HG03139 (cell line): ENCODE data around the gene GFRA1.

Source experiments
- ATAC-seq: cut with Tn5 transposase; IDR thresholded peaks from one replicate; pipeline ENCODE4 v1.9.1; 2021; ENCODE audit not compliant: unreplicated experiment

GFRA1 gene

DNA sequence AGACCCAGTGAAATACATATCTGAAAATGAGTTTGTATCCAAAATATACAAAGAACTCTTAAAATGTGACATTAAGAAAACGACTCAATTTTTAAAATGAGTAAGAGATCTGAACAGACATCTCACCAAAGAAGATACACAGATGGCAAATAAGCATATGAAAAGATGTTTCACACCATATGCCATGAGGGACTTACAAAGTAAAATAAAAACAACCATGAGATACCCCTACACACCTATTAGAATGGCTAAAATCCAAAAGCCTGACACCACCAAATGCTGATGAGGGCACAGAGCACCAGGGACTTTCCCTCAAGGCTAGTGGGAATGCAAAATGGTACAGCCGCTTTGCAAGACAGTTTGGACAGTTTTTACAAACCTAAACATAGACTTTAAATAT, 27.9 kb downstream of the GFRA1 start:
- no peak for ATAC-seq

GRCh38 chr10:116241642-116242410, 31.2 kb downstream of the GFRA1 start:
- ATAC-seq = no peak

- ATAC-seq = no peak
Measured at GRCh38 chr10:116241085-116241484, 31.9 kb downstream of the GFRA1 start.

DNA sequence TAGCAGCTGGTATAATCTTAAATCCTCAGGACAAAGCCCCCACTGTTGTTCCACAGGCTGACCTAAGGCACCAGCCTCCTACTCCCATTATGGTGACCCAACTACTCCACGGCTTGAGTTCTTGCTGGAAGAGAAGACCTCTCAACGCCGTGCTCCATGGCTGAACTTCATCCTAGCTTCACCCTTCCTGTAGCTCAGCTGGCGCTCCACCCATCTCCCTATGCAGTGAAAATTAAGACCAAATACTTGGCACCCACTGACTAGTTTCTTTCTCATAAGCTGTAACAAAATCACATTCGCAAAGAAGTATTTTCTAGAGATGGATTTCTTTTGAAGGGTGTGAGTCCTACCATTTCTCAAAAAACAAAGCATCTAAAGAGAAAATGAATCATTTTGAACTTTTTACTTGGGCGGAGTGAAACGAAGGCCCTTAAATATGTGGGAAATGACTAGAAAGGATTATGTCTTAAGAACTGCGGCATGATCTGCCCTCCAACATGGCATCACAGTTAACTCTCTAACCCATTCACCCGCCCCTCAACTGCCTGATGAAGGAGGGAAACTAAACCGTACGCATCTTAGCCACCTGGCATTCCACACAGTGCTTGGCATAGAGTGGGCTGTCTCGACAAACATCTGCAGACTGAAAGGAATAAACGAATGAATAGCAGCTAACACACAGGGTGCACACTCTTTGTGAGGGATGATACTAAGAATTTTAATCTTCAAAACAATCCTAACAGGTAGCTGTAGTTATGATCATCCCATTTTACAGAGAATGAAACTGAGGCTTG, 32.7 kb downstream of the GFRA1 start:
- no peak for ATAC-seq

DNA sequence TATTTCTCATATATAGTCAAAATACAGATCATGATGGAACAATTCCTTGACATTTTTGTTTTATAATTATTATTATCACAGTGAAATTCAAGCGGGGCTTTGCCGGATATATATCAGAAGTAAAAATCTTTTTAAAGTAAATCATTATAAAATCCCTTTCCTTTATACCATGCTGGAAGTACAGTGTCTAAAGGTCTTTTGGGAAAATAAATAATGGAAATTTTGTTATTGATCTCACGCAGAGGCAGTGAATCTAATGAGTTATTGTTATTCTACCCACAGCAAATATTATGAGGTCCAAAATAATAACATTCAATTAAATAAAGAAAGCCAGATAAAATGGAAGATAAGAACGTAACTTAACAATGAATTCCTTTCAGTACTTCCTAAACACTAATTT, 33.8 kb downstream of the GFRA1 start:
- no peak for ATAC-seq

- no peak for ATAC-seq
Measured at GRCh38 chr10:116237970-116238369, 35.0 kb downstream of the GFRA1 start.

GRCh38 chr10:116237260-116237659, 35.7 kb downstream of the GFRA1 start:
- no peak for ATAC-seq

DNA sequence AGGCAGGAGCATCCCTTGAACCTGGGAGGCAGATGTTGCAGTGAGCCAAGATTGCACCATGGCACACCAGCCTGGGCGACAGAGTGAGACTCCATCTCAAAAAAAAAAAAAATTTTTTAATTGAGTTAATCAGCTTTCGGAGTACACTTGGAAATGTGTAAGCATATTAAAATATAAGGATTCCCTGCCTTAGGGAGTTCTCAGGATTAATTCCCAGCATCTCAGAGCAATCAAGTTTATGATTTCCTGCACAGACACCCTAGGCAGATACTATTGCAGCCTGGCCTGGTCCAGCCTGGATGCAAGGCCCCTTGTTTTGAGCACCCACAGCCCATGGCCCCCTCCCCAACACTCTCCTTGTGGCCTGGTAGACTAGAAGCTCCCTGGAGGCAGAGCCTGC, 39.8 kb downstream of the GFRA1 start:
- no peak for ATAC-seq

DNA sequence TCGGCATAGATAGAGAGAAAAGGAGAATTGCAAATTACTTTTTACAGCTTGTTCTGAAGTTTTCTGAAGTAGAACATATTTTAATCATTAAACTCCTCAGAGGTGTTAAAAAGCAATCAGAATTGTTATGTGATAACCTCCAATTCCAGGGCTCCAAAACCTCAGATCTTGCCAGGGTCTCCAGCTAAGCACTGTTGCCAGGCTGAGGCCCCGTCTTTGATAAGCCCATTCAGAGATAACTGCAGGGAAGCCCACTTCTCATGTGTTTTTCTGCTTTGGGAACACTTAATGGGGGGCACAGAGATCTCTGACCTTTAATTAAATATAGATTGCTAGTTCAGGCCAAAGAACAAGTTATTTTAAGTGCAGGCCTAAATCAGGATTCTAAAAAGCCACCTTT, 40.4 kb downstream of the GFRA1 start:
- ATAC-seq = no peak

GRCh38 chr10:116226766-116227165, 46.2 kb downstream of the GFRA1 start:
- ATAC-seq = no peak

DNA sequence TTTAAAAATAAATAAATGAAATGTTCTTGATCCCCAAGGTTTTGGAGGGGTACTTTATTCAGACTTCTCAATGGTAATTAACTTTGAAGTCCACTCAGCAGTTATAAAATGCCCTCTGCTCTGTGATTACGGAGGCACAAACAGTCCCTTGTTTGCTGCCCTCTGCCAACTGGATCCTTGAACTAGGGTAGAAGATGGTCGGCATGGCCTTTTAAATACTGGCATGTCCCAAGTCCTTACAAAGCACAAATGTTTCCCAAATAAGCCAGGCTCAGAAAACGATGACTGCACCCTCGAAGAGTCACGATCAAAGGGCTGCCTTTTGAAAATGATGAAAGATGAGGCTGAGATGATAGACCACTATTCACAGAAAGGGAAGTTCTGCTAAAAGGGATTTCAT, 47.0 kb downstream of the GFRA1 start:
- ATAC-seq = no peak

- ATAC-seq = no peak
Measured at GRCh38 chr10:116223289-116223688, 49.7 kb downstream of the GFRA1 start.

- ATAC-seq = no peak
Measured at GRCh38 chr10:116221053-116221452, 52.0 kb downstream of the GFRA1 start.

GRCh38 chr10:116216676-116217075, 56.3 kb downstream of the GFRA1 start:
- no peak for ATAC-seq

GRCh38 chr10:116215651-116216050, 57.4 kb downstream of the GFRA1 start:
- no peak for ATAC-seq

GRCh38 chr10:116211682-116212081, 61.3 kb downstream of the GFRA1 start:
- no peak for ATAC-seq

DNA sequence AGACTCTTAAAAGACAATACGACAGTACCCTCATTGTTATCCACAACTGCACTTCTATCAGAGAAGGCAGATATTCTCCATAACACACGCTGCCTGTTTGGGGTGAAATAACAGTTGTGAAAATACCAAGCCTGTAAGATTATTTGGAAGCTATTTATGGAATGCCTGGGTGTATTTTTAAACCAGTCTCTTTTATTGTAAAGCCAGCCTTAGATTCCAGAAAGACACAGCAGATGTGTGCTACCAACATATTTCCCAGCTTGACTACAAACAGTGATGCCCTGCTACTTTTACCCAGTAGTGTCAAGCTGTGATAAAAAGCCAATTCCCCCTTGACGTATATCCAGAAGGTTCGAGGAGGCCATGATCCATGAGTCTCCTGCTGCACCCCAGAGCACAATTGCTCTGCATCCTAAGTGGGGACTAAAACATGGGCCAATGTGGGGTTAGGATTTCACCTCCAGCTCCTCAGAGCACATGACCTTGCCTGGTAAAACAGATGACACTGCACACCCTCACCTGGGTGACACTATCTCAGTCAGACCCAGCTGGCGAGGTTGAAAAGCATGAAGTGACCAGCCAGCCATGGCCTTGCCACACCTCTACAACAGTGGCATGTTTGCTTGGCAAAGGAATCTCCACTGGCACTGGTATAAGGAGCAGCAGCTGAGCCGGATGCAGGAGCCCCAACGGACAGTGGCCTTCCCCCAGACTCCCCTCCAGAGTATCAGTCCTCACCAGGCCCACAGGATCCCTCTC, 62.2 kb downstream of the GFRA1 start:
- ATAC-seq = no peak

DNA sequence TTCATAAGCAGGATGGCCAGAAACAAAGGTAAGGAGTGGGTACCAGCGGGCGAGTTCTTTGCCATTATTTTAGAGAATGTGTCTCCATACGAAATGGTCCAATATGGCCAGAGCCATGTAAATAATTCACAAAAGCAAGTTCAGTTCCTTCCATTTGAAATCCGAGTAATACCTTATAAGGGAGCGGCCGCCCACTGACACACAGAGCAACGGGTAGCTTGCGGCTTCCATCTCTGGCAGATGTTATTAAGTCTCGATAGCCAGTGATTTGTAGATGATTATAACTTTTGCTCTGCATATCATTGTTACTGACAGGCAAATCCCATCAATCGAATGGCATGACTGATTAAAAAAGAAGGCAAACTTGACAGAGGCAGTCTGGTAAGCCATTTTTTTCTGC, 63.2 kb downstream of the GFRA1 start:
- no peak for ATAC-seq

DNA sequence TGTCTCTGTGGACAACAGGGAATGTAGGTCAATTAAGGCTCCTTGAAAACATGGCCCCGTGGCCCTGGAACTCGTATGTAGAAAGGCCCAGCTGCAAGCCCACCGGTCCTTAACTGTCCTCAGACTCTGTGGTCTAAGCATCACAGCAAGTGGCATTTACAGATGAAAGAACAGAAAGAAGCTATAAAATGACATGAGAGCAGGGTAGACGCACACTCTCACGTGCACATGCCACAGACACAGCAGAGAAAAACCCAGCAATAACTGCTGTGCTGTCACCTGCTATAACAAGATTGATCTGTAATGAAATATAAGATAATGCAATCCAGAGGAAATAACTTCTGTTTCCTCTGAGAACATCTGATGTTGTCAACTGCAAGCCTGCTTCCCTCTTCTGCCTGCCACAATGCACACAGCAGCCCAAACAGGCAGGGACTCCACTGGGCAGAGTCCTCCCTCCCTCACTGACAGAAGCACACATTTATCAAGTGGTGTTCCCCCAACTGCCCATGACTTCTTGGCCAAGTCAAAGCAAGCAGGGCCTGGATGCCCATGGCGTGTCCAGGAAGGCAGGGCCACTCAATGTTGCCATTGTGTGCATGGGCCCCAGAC, 63.9 kb downstream of the GFRA1 start:
- no peak for ATAC-seq

DNA sequence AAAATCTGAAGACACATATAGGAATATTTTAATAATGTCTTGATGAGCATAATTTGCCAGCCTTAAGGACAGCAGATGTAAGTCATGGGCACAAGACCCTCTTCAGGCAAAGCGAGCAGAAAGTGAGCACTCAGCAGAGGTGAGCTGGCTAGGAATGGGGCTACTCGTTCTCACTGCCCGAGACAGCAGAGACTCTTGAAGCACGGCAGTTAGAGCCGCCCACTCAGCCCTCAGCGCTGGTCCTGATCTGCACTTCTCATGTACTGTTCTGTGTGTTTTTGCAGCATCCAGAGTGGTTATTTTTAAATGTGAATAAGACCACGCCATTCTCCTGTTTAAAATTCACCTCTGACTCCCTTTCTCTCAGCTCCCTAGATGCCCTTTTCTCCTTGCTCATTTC, 65.3 kb downstream of the GFRA1 start:
- no peak for ATAC-seq

- no peak for ATAC-seq
Measured at GRCh38 chr10:116203661-116204060, 69.3 kb downstream of the GFRA1 start.
